BE2C (cell line): Measurements from ENCODE around the gene PMM1.
A peak's percentile ranks its signal among the peaks of the same experiment; 100 is the strongest.

Experiments
- DNase-seq: peaks from one replicate; pipeline ENCODE4 v3.0.0-alpha.2; 2020
- H3K27me3 ChIP-seq: fragments of 250-450 bp; sonication (Bioruptor Pico); 2 replicates; pipeline ENCODE4 v1.5.1; 2020; ENCODE audit warnings: mild to moderate bottlenecking
- H3K36me3 ChIP-seq: fragments of 250-450 bp; sonication (Bioruptor Pico); 2 replicates; pipeline ENCODE4 v1.5.1; 2020; ENCODE audit warnings: mild to moderate bottlenecking
- H3K4me1 ChIP-seq: fragments of 250-450 bp; sonication (Bioruptor Pico); 2 replicates; pipeline ENCODE4 v1.5.1; 2020
- H3K4me3 ChIP-seq: 2 replicates; pipeline ENCODE4 v1.5.1; 2011; ENCODE audit warnings: low read depth, low read length
- H3K9me3 ChIP-seq: fragments of 250-450 bp; sonication (Bioruptor Pico); 2 replicates; pipeline ENCODE4 v1.5.1; 2020
- CTCF ChIP-seq: IDR thresholded peaks from 2 replicates; pipeline ENCODE4 v1.5.1; 2012; ENCODE audit warnings: mild to moderate bottlenecking, low read depth, low read length

PMM1 gene

GRCh38 chr22:41556561-41556960 is 33.1 kb downstream of the PMM1 start:
- TF ChIP-seq CTCF: no peak
- Histone ChIP-seq H3K4me3 (no peak overlapping the region), H3K27me3 (no peaks in the 10 kb centered on the region), H3K4me1 (peaks cover 18% of the 10 kb centered on the region), H3K36me3 (no peaks in the 10 kb centered on the region), H3K9me3 (no peaks in the 10 kb centered on the region)
- no peak for DNase-seq

- Histone ChIP-seq H3K4me3 (no peak overlapping the region), H3K9me3 (no peaks in the 10 kb centered on the region), H3K4me1 (peaks cover 12% of the 10 kb centered on the region), H3K27me3 (no peaks in the 10 kb centered on the region), H3K36me3 (no peaks in the 10 kb centered on the region)
- DNase-seq: peak; percentile 71
- TF ChIP-seq CTCF: no peak
Observed at GRCh38 chr22:41555325-41555982, 34.2 kb downstream of the PMM1 start.

- H3K4me3 ChIP-seq: no peak overlapping the region
- no peak for TF ChIP-seq CTCF
- no peak for DNase-seq
- H3K4me1 ChIP-seq: peaks cover 3% of the 10 kb centered on the region
- H3K36me3 ChIP-seq: no peaks in the 10 kb centered on the region
- H3K27me3 ChIP-seq: no peaks in the 10 kb centered on the region
- no peaks in the 10 kb centered on the region for H3K9me3 ChIP-seq
Observed at GRCh38 chr22:41551877-41552582, 37.6 kb downstream of the PMM1 start.

GRCh38 chr22:41550952-41551491 is 38.6 kb downstream of the PMM1 start:
- no peaks in the 10 kb centered on the region for H3K9me3 ChIP-seq
- H3K27me3 ChIP-seq: no peaks in the 10 kb centered on the region
- peaks cover 3% of the 10 kb centered on the region for H3K4me1 ChIP-seq
- no peak for TF ChIP-seq CTCF
- H3K36me3 ChIP-seq: no peaks in the 10 kb centered on the region
- no peak for DNase-seq
- H3K4me3 ChIP-seq: no peak overlapping the region

- Histone ChIP-seq H3K27me3 (no peaks in the 10 kb centered on the region), H3K36me3 (no peaks in the 10 kb centered on the region), H3K4me3 (no peak overlapping the region), H3K4me1 (peaks cover 3% of the 10 kb centered on the region; the same call in 1 of the 2 replicates), H3K9me3 (no peaks in the 10 kb centered on the region)
- TF ChIP-seq CTCF: no peak
- DNase-seq: no peak
Observed at GRCh38 chr22:41548830-41549211, 40.8 kb downstream of the PMM1 start.
